Measurements from ENCODE around the gene RAI1.

- TF ChIP-seq CTCF (IDR thresholded peaks at IDR 0.05) = no peak
- no peak for TF ChIP-seq POLR2A (IDR thresholded peaks at IDR 0.05)
These were observed 176.2 kb downstream of the RAI1 start for GRCh38 chr17:17857496-17857895.

Measured in esophagus squamous epithelium (tissue), 4 donors.